ENCODE results near the gene SPINK4.

Gene SPINK4

GRCh38 chr9:33230756-33231622 is 9.0 kb upstream of the SPINK4 start:
- DNase-seq, result no peak

- no peak for DNase-seq
Observed at GRCh38 chr9:33231623-33231942, 8.4 kb upstream of the SPINK4 start.

- DNase-seq, result no peak
Observed at GRCh38 chr9:33232815-33233214, 7.2 kb upstream of the SPINK4 start.

- DNase-seq, result no peak
Observed at GRCh38 chr9:33233626-33234342, 6.2 kb upstream of the SPINK4 start.

- DNase-seq, result no peak
Observed at GRCh38 chr9:33234511-33235467, 5.2 kb upstream of the SPINK4 start.

- DNase-seq, result no peak
Observed at GRCh38 chr9:33236571-33236970, 3.4 kb upstream of the SPINK4 start.

- DNase-seq, result no peak
Observed at GRCh38 chr9:33241298-33241697, 1.3 kb downstream of the SPINK4 start.

- DNase-seq, result no peak
Observed at GRCh38 chr9:33242609-33243134, 2.7 kb downstream of the SPINK4 start.

- DNase-seq, result no peak
Observed at GRCh38 chr9:33244137-33244784, 4.3 kb downstream of the SPINK4 start.

- DNase-seq, result no peak
Observed at GRCh38 chr9:33245341-33245740, 5.4 kb downstream of the SPINK4 start.

GRCh38 chr9:33246269-33246860 is 6.4 kb downstream of the SPINK4 start:
- DNase-seq, result no peak

GRCh38 chr9:33248606-33249005 is 8.6 kb downstream of the SPINK4 start:
- no peak for DNase-seq

- DNase-seq, result no peak
Observed at GRCh38 chr9:33249087-33249658, 9.2 kb downstream of the SPINK4 start.

- DNase-seq, result no peak
Observed at GRCh38 chr9:33249983-33250382, 10.0 kb downstream of the SPINK4 start.

GRCh38 chr9:33250458-33250995 is 10.6 kb downstream of the SPINK4 start:
- no peak for DNase-seq

- DNase-seq, result no peak
Observed at GRCh38 chr9:33254211-33254610, 14.2 kb downstream of the SPINK4 start.

- no peak for DNase-seq
Observed at GRCh38 chr9:33255014-33255413, 15.0 kb downstream of the SPINK4 start.

GRCh38 chr9:33255471-33255870 is 15.5 kb downstream of the SPINK4 start:
- no peak for DNase-seq

- DNase-seq, result no peak
Observed at GRCh38 chr9:33256236-33256635, 16.3 kb downstream of the SPINK4 start.

- no peak for DNase-seq
Observed at GRCh38 chr9:33257276-33257675, 17.3 kb downstream of the SPINK4 start.

- no peak for DNase-seq
Observed at GRCh38 chr9:33260372-33260771, 20.4 kb downstream of the SPINK4 start.
